ENCODE results near the gene ANAPC4. TPM values are rescaled to one million over a fixed set of nuclear protein-coding genes. Genes with fewer than 3 reads are reported as not detected.

Gene ANAPC4
- total and polyA plus RNA-seq, 2 donors (not counting 3 experiments of a cell fraction or from before 2014, with no cell fraction given) = 7.6 to 32.1 TPM

GRCh38 chr4:25368315-25368714, 8.7 kb upstream of the ANAPC4 start:
- Histone ChIP-seq H3K36me3 (ENCODE audit: control insufficient read depth in 2 of 2, extremely low read depth in 1 of 2, insufficient read depth in 2 of 2, low read length in 2 of 2) (no peaks in the 10 kb centered on the region), H3K4me2 (ENCODE audit: insufficient read depth, low read length) (no peak overlapping the region), H2AFZ (ENCODE audit: low read depth, low read length) (no peak overlapping the region), H3K9me3 (replicated peaks; ENCODE audit: control insufficient read depth, insufficient read depth, low read length) (no peaks in the 10 kb centered on the region), H3K9me1 (replicated peaks; ENCODE audit: control insufficient read depth, extremely low read depth, insufficient read depth, low read length) (no peaks in the 10 kb centered on the region), H3K27ac (ENCODE audit: insufficient read depth, low read depth, low read length) (no peak overlapping the region), H3K27me3 (ENCODE audit: control insufficient read depth in 2 of 2, insufficient read depth in 2 of 2, low read length in 2 of 2) (no peaks in the 10 kb centered on the region), H4K20me1 (replicated peaks; ENCODE audit: control insufficient read depth, extremely low read depth, insufficient read depth, low read length) (no peaks in the 10 kb centered on the region), H3K4me1 (ENCODE audit: control insufficient read depth, extremely low read depth, insufficient read depth, low read length) (no peaks in the 10 kb centered on the region), H3K9ac (replicated peaks; ENCODE audit: extremely low read depth, insufficient read depth, low read length) (no peak overlapping the region), H3K4me3 (replicated peaks in 1 of 3; ENCODE audit: insufficient read depth in 1 of 3, low read depth in 1 of 3, low read length in 3 of 3) (no peak overlapping the region), H3K79me2 (ENCODE audit: control insufficient read depth, insufficient read depth, low read length) (no peaks in the 10 kb centered on the region)
- intact Hi-C loops (cut with micrococcal nuclease) = loop anchor here (5.0 to 10.0 kb wide), 3 partner anchors 136 to 884 kb away; partner anchors contain the start of genes PI4K2B and SEPSECS
- FAIRE-seq (no peak), DNase-seq (ENCODE audit: low read depth, low spot score) (no peak)
- TF ChIP-seq MYC (IDR thresholded peaks at IDR 0.05; ENCODE audit: low read depth, low read length) = no peak
- TF ChIP-seq FOS (IDR thresholded peaks at IDR 0.05; ENCODE audit: borderline replicate concordance, insufficient read depth, low read length) = no peak
- no peak for TF ChIP-seq JUN (IDR thresholded peaks at IDR 0.05; ENCODE audit: borderline replicate concordance, insufficient read depth, insufficient read length, low read depth)
- no peak for TF ChIP-seq EZH2 (IDR thresholded peaks at IDR 0.05; ENCODE audit: borderline replicate concordance, low read depth, low read length, severe bottlenecking)
- no peak for TF ChIP-seq POLR2A (IDR thresholded peaks at IDR 0.05; ENCODE audit: low read depth, low read length)
- TF ChIP-seq CTCF (IDR thresholded peaks at IDR 0.05; ENCODE audit: extremely low read depth in 1 of 2, insufficient read depth in 1 of 2, low read depth in 1 of 2, low read length in 2 of 2) = no peak
- no peak for TF ChIP-seq MAX (IDR thresholded peaks at IDR 0.05; ENCODE audit: insufficient read depth, insufficient read length)
- TF ChIP-seq POLR2AphosphoS5 (IDR thresholded peaks at IDR 0.05; ENCODE audit: insufficient read depth, low read depth, low read length) = no peak
- dilution Hi-C loops (cut with MboI; ENCODE audit: extremely low pct_ligation_motif_present, low sequenced_read_pairs) = no loop called here
- no TSS peak for BruUV-seq (replicated peaks)
- CTCF ChIA-PET = interaction anchor here (0.6 to 5.4 kb wide), 12 partner anchors 9 to 1318 kb away, joined by 3 to 69 read pairs (median 18); partner anchors contain the start of genes PI4K2B and ZCCHC4
- POLR2A ChIA-PET = no interaction called here

All from endothelial cell of umbilical vein (primary cell).